GM18505 (cell line): Measurements from ENCODE around the gene GRK1.

Experiments
- ATAC-seq: cut with Tn5 transposase; IDR thresholded peaks from one replicate; pipeline ENCODE4 v1.9.1; 2021; ENCODE audit not compliant: unreplicated experiment
- POLR2A ChIP-seq: IDR thresholded peaks from 4 replicates; pipeline ENCODE4 v1.6.1; 2011; ENCODE audit warnings: borderline replicate concordance; ENCODE audit not compliant: insufficient read depth, insufficient read length; ENCODE audit errors: extremely low read depth

The GRK1 gene

GRCh38 chr13:113761136-113761535 is 94.1 kb downstream of the GRK1 start:
- ATAC-seq, result no peak
- TF ChIP-seq POLR2A, result no peak

- TF ChIP-seq POLR2A, result no peak
- no peak for ATAC-seq
Measured at GRCh38 chr13:113762075-113762474, 95.1 kb downstream of the GRK1 start.

GRCh38 chr13:113762538-113762937 is 95.5 kb downstream of the GRK1 start:
- no peak for TF ChIP-seq POLR2A
- no peak for ATAC-seq

- ATAC-seq, result no peak
- no peak for TF ChIP-seq POLR2A
Measured at GRCh38 chr13:113763254-113763653, 96.2 kb downstream of the GRK1 start.

- no peak for ATAC-seq
- no peak for TF ChIP-seq POLR2A
Measured at GRCh38 chr13:113763961-113764792, 97.2 kb downstream of the GRK1 start.

GRCh38 chr13:113764793-113765563 is 98.0 kb downstream of the GRK1 start:
- no peak for TF ChIP-seq POLR2A
- ATAC-seq, result no peak

- no peak for TF ChIP-seq POLR2A
- no peak for ATAC-seq
Measured at GRCh38 chr13:113765564-113765910, 98.5 kb downstream of the GRK1 start.

- no peak for TF ChIP-seq POLR2A
- no peak for ATAC-seq
Measured at GRCh38 chr13:113766035-113766800, 99.2 kb downstream of the GRK1 start.

GRCh38 chr13:113767366-113767765 is 100.3 kb downstream of the GRK1 start:
- no peak for ATAC-seq
- TF ChIP-seq POLR2A, result no peak

- no peak for ATAC-seq
- no peak for TF ChIP-seq POLR2A
Measured at GRCh38 chr13:113768018-113768905, 101.2 kb downstream of the GRK1 start.

GRCh38 chr13:113769106-113769505 is 102.1 kb downstream of the GRK1 start:
- no peak for TF ChIP-seq POLR2A
- ATAC-seq, result no peak

GRCh38 chr13:113769881-113770280 is 102.9 kb downstream of the GRK1 start:
- no peak for TF ChIP-seq POLR2A
- ATAC-seq, result no peak
